Measurements from ENCODE around the gene MAP3K14.
"Not testable (repeated sequence)": the region's sequence is repeated elsewhere in the genome, so short reads cannot be mapped to it uniquely, and the experiment has no call there.

The MAP3K14 gene

DNA sequence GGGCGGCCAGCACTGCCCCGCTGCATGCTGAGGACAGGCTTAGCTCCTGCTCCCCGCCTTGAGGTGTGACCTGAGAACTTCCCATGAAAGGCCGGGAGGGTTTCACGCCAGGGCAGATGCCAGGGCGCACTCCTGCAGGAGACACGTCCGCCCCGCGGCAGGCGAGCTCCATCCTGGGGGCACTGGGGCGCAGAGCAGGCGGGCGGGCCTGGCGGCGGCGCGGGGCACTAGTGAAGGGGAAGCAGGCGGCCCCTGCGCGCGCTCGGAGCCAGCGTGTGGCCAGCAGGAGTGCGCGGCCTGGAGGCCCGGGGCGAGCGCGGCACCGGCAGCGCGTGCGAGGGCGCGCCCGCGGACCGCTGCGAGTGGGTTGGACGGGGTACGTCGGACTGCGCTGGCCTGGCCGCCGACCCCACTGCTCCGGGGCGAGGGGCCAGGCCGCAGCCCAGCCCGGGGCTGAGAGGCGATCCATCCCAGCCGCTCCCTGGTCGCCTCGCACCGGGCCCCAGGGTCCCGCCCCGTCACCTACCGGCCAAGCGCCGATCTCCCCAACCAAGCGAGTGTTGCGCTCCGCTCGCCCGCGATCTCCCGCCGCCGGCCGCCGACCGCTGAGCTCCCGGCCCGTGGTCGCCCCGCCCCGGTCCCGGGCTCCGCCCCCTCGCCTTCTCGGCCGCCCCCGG is at the start of gene MAP3K14:
MAP3K14 (minus strand) TSS at position 587 of the 677 bp plus-strand sequence. CDS start 26,275 bp downstream, outside the sequence.
- no peak for DNase-seq

DNA sequence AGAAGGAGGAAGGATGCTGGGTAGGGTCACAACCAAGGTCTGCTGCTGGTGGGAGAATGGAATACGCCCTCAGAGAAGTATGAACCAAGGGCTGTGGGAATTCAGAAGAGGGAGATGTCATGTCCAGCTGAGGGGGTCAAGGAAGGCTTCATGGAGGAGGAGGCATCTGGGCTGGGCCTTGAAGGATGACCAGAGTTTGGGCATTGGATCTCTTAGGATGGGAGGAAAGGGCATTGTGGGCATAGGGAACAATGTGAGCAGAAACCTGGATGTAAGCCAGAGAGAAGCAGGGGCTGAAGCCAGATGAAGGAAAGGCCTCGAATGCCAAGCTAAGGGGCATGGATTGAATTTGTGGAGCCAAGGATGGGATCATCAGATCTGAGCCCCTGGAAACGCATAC is 49.2 kb upstream of the MAP3K14 start:
- no peak for DNase-seq

DNA sequence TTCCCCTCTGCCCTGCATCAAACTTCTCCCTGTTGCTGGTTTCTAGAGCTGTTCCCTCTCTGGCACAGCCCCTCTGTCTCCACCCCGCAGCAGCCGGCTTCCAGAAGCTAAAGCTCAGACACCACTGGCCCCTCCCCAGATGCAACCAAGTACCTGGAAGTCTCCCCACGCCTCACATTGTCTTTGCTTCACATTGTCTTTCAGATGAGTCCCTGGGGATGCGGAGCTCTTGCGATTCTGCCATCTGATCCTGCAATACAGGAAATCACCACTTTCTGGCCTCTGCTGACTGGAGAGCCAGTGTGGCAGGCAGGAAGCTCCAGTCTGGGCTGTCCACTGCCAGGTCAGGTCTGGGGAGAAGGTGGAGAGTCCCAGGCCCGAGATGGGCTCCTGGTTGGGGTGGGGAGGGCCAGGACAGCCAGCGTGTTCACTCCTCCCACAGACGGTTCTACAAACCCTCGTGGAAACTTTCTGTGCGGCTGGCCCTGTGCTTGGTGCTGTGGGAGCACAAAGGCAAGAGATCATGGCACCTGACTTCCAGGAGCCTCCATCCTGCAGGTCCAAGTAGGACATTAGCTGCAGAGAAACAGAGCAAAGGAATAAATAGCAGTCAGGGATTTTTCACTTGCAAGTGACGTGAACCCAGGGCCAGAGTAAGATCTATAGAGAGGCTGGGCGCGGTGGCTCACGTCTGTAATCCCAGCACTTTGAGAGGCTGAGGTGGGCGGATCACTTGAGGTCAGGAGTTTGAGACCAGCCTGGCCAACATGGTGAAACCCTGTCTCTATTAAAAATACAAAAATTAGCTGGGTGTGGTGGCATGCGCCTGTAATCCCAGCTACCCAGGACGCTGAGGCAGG is 47.9 kb upstream of the MAP3K14 start:
- peak; percentile 85 for DNase-seq

DNA sequence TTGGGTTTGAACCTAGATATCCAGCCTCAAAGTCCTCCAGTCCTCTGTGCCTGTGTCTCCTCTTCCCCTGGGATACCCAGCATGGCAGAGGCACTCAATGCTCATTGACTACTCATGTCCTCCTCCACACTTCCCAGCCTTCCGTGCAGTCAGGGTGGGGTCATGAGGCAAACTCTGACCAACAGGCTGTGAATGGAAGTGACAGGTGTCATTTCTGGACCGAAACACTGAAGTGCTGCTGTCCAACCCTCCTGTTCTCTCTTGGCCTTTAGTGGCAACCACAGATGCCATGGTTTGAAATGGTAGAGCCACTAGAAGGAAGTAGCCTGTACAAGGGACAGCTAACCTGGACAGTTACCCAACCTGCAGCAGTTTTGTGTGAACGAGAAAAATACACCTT is 46.7 kb upstream of the MAP3K14 start:
- no peak for DNase-seq

DNA sequence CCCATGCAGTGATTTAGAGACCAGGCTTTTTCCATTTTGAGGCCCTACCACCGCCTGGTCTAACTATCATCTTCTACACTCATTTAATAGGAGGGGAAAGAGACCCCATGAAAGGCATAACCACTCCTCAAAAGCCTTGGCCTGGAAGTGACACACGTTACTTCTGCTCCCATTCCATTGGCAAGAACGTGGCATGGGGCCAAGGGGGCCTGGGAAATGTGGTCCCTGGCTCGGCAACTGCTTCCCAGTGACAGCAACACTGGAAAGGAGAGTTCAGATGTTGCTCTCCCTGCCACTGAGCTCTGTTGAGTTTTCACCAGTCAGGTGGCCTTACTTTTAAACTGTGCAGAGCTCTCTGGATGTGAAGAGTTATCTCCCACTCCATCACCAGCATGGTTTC is 45.2 kb upstream of the MAP3K14 start:
- no peak for DNase-seq

DNA sequence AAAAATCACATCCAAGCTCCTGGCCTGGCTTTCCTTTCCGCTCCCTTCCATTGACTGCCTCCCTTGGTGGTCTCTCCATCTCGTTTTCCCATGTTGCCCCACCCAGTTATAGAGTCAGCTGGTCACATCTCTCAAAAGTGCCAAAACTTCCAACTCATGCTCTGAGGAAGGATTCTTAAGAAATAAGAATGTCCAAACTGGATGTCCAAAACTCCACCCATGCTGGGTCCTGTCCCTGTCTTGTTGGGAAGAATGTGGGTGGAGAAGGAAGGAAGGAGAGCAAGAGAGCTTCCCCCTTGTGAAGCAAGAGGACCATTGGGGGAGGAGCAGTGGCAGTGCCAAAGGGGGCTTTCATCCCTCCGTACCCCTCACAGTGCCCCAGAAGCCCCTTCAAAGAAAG is 44.6 kb upstream of the MAP3K14 start:
- no peak for DNase-seq

DNA sequence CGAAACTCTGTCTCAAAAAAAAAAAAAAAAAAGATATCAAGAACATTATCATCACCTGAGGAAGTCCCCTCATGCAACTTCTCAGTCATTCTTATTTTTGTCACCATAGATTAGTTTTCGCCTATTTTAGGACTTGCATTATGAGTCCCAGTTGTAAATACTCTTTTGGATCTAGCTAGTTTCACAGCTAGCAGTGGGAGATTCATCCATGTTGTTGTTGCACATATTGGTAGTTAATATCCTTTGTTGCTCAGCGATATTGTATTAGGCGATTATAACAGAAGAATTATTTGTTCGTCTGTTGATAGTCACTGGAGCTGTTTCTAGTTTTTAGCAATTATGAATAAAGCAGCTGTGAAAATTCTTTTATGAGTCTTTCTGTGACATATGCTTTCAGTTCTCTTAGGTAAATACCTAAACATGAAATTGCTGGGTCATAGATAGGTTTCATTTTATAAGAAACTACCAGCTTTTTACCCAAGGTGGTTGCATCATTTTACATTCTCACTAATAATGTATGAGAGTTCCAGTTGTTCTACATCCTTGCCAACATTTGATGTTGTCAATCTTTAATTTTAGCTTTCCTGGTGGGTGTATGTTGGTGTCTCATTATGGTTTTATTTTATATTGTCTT is 40.7 kb upstream of the MAP3K14 start:
- no peak for DNase-seq

DNA sequence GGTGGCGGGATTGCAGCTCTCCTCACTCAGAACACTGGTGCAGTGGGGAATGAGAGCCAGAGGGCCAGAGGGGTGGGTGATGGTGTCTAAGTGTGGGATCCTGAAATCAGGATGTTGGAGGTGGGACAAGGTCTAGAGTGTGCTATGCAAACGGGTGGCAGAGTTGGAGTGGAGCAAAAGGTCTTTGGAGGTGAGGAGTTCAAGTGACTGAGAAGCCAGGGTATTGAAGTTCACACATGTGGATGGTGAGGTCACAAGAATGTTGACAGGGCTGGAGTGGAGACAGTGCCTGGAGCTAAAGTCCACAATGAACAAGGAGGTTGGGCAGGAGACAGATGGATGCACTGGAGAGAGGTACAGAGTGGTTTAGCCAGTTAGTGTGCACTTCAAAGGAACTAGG is 38.3 kb upstream of the MAP3K14 start:
- DNase-seq, result no peak

DNA sequence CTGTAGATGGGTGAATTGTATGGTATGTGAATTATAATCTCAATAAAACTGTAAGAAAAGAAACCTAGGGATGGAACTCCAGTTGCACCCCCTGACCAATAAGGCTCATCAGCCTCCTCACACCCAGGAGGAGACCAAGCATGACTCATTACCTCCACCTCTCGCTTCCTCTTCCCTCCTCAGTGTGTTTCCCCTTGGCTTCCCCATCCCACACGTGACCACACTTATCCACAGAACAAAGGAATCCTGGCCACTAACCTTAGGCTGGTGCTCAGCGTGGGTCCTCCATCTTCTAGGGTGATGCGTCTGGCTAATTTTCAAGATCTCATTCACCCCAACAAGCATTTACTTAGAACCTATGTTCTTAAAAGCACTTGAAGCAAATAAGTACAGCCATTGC is 36.2 kb upstream of the MAP3K14 start:
- DNase-seq, result no peak

DNA sequence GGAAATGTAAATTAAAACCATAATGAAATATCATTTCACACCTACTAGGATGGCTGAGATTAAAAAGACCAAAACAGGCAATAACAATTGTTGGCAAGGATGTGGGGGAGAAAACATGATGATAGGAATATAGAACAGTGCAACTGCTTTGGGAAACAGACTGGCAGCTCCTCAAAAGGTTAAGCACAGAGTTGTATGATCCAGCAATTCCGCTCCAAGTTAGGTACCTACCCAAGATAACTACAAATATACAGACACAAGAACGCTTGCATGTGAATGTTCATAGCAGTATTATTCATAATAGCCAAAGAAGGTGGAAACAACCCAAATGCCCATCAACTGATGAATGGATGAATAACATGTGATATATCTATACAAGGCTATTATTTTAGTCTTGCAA is 35.0 kb upstream of the MAP3K14 start:
- DNase-seq, result no peak

DNA sequence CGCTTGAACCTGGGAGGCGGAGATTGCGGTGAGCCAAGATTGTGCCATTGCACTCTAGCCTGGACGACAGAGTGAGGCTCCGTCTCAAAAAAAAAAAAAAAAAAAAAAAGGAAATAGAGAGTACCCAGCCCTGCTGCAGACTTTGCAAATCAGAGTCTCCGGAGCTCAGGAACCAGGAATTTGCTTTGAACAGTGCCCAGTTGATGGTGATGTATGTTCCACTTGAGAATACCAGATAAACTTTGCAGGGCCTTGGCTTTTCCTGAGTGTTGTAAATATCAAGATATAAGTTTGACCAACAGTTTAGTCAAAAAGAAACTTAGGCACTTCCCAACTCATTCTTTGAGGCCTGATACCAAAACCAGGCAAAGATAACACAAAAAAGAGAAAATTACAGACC is 30.6 kb upstream of the MAP3K14 start:
- DNase-seq, result no peak

DNA sequence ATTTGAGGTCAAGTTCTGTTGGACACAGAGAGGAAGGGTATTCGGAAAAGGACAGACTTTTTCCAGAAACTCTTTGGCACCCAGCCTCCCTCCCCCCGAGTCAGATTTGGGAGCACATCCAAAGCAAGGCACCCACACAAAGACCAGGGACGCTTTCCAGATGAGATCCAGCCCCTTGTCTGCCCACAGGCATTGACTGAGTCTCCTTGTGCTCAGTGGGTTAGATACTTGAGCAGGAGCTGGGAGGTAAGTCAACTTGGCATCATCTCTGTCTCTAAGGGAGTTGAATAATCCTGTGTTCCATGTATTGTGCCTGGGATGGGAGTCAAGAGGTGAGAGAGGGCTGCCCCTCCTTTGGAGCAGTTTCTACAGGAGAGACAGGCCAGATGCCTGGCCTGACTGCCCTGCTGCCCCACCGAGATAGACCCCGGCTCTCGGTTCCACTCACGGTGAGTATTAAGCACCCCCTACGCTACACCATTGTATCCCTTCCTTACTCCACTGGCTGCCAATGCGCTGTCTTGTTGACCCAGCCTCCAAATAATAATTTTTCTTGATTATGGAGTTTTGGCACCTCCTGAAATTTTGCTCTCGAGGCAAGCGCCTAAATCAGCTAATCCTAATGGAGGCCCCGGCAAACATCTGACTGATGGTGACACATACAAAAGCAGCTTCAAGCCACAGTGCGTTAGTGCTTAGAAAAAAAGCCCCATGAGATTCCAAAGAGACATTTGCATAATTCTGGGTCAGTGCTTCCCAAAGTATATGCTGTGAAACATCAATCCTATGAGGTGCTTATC is 29.6 kb upstream of the MAP3K14 start:
- DNase-seq, result no peak

DNA sequence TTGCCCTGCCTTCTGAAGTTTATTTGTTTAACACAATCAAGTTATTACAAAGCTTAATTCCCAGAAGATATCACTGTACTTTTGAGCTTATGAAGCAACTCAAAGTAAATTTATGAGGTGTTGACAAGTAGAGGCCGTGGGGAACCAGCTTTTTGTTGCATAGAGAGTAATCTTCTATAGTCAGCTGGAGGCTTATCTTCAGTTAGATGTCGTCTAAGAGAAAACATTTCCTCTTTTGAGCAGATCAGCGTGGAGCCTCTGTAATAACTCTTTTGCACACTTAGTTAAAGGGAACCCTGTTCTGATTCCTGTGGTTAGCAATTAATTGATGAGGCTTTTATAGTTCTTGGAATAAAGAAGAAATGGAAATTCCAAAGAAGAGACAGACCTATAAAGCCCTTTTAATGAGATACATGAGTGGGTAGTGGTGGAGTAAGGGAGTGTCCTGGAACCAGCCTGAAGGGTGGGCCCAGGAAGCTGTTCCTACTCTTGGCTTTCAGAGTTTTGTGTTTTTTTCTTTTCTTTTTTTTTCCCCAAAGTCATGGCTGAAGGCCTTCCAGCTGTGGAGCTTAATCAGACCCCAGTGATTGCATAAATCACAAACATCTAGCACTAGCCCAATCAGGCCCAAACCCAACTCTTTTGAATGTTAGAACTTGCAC is 28.9 kb upstream of the MAP3K14 start:
- no peak for DNase-seq

DNA sequence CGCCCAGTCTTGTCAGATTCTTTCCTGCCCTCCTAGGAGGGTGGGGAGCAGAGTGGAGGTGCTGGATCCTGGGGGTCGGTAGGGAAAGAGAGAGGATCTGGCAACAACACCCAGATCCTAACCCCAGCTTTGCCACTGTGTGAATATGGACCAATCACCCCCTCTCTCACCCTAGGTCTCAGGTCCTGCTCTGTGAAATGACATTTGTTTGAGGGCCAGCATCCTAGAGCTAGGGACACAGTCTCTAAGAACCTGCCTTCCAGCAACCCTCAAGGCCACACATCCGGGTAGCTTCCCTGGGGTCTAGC is 28.4 kb upstream of the MAP3K14 start:
- DNase-seq, result no peak

DNA sequence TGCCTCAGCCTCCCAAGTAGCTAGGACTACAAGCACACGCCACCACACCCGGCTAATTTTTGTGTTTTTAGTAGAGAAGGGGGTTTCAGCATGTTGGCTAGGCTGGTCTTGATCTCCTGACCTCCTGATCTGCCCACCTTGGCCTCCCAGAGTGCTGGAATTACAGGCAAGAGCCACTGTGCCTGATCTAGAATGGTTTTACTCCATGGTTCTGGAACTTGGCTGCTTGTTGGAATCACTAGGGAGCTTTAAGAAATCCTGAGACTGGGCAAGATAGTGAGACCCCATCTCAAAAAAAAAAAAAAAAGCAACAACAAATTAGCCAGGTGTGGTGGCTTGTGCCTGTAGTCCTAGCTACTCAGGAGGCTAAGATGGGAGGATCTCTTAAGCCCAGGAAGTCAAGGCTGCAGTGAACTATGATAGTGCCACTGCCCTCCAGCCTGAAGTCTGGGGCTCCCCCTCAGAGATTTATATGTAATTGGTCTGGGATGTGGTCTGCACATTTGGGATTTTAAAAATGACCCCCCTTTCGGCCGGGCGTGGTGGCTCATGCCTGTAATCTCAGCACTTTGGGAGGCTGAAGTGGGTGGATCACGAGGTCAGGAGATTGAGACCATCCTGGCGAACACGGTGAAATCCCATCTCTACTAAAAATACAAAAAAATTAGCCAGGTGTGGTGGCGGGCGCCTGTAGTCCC is 27.3 kb upstream of the MAP3K14 start:
- not testable (repeated sequence) for DNase-seq

DNA sequence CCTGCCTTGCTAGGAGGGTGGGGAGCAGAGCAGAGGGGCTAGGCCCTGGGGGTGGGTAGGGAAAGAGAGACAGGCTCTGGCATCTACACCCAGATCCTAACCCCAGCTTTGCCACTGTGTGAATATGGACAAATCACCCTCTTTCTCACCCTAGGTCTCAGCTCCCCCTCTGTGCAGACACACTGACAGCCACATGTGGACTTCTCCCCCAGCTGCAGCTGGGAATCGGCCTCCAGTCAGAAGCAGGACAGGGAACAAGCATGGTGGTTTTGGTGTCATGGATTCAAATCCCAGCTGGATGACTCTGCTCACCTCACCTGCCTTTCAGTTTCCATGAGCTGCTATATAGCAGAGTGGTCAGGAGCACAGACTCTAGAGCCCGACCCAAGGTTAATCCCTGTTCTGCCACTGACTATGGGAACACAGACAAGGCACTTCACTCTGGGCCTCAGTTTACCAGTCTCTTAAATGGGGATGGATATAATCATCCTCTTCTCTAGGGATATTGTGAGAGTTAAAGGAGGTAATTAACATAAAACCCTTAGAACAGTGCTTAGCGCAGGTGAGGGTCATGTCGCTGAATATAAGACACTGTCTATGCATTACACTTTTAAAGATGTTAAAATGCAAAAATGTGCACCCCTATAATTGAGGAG is 26.2 kb upstream of the MAP3K14 start:
- DNase-seq, result no peak

DNA sequence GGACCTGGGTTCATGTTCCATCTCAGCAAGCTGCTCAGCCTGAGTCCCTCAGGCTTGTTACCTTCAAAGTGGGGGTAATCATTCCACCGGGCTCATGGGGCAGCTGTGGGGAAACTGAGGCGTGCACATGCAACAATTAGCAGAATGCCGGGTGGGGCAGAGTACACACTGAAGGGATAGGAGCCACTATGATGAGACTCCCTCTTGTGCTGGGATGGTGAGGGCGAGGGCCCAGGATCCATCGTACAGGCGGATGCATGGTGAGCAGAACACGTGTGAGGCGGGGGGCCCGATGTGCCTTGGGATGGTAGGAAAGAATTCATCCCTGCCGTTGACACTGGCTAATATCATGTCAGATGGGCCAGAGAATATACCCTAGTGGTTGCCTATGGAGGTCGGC is 25.5 kb upstream of the MAP3K14 start:
- no peak for DNase-seq

DNA sequence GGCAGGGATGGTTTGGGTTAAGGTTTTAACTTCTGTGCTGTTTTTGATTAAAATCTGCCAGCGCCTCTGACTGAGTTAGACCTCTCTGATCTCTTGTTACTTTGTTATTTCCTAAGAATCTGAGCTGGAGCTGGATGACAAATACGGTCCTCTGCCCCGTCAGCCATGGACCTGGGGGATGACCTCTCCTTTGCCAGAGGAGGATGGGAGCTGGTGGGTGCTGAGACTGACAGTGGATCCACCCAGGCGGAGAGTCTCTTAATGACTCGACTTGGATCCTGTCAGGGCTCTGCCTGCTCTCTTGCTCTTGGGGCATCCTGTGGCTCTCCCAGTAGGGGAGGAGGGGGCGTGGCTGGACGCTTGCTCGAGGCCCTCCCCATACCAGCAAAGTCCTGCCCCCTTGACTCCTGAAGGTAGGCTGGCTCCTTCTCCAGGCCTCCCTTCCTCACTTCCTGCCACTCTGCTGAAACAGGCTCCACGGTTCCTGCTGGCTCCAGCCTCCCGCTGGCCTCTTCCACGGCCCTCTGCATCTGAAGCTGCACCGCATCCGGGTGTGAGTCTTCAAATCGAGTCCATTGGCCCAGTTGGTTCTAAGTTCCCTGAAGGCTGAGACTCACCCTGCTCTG is 24.8 kb upstream of the MAP3K14 start:
- DNase-seq, result no peak

DNA sequence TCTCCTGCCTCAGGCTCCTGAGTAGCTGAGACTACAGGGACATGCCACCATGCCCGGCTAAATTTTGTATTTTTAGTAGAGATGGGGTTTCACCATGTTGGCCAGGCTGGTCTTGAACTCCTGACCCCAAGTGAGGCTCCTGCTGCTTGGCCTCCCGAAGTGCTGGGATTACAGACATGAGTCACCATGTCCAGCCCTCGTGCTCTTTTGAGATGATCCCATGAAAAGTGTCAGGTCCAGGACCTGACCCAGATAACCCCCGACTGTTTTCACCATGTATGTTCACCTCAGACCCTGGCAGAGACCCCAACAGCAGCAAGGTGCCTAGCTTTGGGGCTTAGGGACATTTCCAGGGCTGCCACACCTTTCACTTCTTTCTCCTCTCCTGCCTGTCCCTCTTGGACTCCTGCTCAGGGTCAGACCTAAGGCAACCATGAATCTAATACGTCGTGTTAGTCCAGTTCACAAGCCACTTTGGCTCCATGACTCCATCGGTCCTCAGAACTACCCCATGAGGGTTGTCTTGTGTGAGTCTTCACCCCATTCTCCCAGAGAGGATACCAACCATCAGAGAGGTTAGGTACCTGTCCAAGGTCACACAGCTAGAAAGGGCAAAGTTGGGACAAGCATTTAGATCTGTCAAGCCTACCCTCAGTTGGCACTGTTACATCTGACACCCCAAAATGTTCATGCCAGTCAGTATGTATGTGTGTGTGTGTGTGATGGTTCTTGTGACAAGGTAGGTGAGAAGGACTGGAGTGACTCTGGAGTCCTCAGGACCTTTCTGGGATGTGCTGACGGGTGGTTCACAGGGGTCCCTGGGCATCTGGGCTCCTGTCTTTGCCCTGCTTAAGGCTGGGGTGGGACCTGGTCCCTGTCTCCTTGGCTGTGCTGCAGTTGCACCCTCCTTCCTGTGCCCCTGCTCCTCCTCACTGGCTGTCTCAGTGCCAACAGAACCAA is 23.1 kb upstream of the MAP3K14 start:
- DNase-seq, result no peak

DNA sequence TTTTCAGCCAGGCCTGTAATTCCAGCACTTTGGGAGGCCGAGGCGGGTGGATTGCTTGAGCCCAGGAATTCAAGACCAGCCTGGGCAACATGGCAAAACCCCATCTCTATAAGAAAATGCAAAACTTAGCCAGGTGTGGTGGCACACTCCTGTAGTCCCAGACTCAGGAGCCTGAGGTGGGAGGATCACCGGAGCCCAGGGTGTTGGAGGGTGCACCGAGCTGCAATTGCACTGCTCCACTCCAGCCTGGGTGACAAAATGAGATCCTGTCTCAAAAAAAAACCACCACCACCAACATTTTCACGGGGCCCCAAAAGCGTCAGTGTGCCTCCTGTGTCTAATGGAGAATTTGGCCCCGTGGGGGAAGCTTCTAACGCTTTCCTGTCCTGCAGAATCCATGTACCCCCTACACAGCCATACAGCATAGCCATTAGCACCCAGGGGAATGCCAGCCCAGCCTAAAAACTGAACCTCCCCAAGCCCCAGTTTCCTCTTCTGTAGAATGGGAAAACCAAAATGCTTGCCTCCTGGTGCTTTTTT is 22.2 kb upstream of the MAP3K14 start:
- no peak for DNase-seq
